Duodenal mucosa (tissue), 2 donors: ENCODE data around the gene GABARAP.

Source experiments
- H3K27ac ChIP-seq: one replicate; pipeline ENCODE4 v1.7.0; 2013; ENCODE audit warnings: low read depth, low read length
- H3K27me3 ChIP-seq, 2 donors: one replicate each; pipeline ENCODE4 v1.7.0; 2013; ENCODE audit warnings: low read length in 2 of 2, control low read depth in 1 of 2; ENCODE audit not compliant: insufficient read depth in 2 of 2, control insufficient read depth in 1 of 2
- H3K36me3 ChIP-seq, 2 donors: one replicate each; pipeline ENCODE4 v1.7.0; 2013; ENCODE audit warnings: low read length in 2 of 2, control low read depth in 1 of 2; ENCODE audit not compliant: insufficient read depth in 2 of 2, control insufficient read depth in 1 of 2
- H3K4me1 ChIP-seq, 2 donors: one replicate each; pipeline ENCODE4 v1.7.0; 2013; ENCODE audit warnings: low read length in 2 of 2, control low read depth in 1 of 2; ENCODE audit not compliant: insufficient read depth in 2 of 2, control insufficient read depth in 1 of 2
- H3K4me3 ChIP-seq, 2 donors: one replicate each; pipeline ENCODE4 v1.7.0; 2013; ENCODE audit warnings: low read length in 2 of 2, low read depth in 1 of 2
- H3K9ac ChIP-seq, 2 donors: one replicate each; pipeline ENCODE4 v1.7.0; 2013; ENCODE audit warnings: low read length in 2 of 2, low read depth in 1 of 2
- H3K9me3 ChIP-seq, 2 donors: one replicate each; pipeline ENCODE4 v1.7.0; 2013; ENCODE audit warnings: low read length in 2 of 2, control low read depth in 1 of 2; ENCODE audit not compliant: control insufficient read depth in 1 of 2

The GABARAP gene

DNA sequence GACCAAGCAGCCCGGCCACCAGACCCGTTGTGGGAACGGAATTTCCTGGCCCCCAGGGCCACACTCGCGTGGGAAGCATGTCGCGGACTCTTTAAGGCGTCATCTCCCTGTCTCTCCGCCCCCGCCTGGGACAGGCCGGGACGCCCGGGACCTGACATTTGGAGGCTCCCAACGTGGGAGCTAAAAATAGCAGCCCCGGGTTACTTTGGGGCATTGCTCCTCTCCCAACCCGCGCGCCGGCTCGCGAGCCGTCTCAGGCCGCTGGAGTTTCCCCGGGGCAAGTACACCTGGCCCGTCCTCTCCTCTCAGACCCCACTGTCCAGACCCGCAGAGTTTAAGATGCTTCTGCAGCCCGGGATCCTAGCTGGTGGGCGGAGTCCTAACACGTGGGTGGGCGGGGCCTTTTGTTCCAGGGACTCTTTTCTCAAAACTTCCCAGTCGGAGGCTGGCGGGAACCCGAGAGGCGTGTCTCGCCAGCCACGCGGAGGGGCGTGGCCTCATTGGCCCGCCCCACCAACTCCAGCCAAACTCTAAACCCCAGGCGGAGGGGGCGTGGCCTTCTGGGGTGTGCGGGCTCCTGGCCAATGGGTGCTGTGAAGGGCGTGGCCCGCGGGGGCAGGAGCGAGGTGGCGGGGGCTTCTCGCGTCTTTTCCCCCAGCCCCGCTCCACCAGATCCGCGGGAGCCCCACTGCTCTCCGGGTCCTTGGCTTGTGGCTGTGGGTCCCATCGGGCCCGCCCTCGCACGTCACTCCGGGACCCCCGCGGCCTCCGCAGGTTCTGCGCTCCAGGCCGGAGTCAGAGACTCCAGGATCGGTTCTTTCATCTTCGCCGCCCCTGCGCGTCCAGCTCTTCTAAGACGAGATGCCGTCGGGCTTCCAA, 39.1 kb upstream of the GABARAP start, which contains the start of gene SLC2A4:
Gene SLC2A4 (plus strand): TSS at position 645 of the 879 bp plus-strand sequence. CDS start 217 bp downstream, at position 862.
- Histone ChIP-seq H3K4me3 (peak within 1 kb of the TSS; percentile 77 to 80), H3K27me3 (peaks cover 0 to 13% of the 10 kb centered on the region in 2 donors), H3K27ac (peak within 1 kb of the TSS; percentile 72), H3K36me3 (no peaks in the 10 kb centered on the region), H3K4me1 (peaks cover 21 to 35% of the 10 kb centered on the region in 2 donors), H3K9me3 (no peaks in the 10 kb centered on the region), H3K9ac (peak within 1 kb of the TSS; percentile 67 to 84)

DNA sequence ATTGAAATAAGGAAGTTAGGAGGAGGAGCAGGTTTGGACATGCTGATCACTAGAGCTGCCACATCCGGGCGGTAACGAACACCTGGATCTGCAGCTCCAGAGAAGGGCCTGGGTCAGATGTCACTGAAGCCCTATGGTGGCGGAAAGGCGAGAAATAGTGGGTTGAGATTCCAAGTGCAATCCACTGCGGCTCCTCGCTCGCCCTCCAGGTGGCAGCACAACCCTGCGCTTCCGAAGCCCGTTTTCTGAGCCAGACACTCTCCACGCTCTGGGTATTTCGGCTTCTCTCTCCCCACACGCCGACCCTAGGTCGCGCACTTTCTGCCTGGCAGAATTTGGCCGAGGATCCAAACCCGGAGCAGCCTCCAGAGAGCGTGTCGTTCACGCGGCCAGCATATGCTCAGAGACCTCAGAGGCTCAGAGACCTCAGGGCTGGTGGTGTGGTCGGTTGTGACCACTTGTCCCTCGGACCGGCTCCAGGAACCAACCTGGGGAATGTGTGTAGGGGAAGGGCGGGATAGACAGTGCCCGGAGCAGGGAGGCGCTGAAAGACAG, 38.3 kb upstream of the GABARAP start:
- no peaks in the 10 kb centered on the region for H3K36me3 ChIP-seq
- peak overlapping the region; percentile 77 to 80 for H3K4me3 ChIP-seq
- H3K9ac ChIP-seq, result peak overlapping the region; percentile 67 to 84
- H3K27ac ChIP-seq, result peak overlapping the region; percentile 72
- H3K9me3 ChIP-seq, result no peaks in the 10 kb centered on the region
- peaks cover 0 to 13% of the 10 kb centered on the region in 2 donors for H3K27me3 ChIP-seq
- H3K4me1 ChIP-seq, result peaks cover 21 to 35% of the 10 kb centered on the region in 2 donors

DNA sequence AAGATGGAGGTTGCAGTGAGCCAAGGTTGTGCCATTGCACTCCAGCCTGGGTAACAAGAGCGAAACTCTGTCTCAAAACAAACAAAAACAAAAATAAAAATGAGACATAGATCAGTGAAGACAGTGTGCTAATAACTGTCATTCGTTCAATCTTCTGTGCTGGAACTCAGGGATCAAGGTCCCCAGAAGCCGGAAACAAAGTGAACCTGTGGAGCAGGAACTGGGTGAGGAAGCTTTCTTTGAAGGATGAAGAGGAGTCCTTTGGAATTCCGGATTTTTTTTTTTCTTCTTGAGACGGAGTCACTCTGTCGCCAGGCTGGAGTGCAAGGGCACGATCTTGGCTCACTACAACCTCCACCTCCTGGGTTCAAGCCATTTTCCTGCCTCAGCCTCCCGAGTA, 37.2 kb upstream of the GABARAP start:
- Histone ChIP-seq H3K4me3 (peak overlapping the region in 1 of 2 donors; percentile 80), H3K27me3 (peaks cover 0 to 13% of the 10 kb centered on the region in 2 donors), H3K9me3 (no peaks in the 10 kb centered on the region), H3K36me3 (no peaks in the 10 kb centered on the region), H3K9ac (no peak overlapping the region), H3K27ac (no peak overlapping the region), H3K4me1 (peaks cover 21 to 35% of the 10 kb centered on the region in 2 donors)

DNA sequence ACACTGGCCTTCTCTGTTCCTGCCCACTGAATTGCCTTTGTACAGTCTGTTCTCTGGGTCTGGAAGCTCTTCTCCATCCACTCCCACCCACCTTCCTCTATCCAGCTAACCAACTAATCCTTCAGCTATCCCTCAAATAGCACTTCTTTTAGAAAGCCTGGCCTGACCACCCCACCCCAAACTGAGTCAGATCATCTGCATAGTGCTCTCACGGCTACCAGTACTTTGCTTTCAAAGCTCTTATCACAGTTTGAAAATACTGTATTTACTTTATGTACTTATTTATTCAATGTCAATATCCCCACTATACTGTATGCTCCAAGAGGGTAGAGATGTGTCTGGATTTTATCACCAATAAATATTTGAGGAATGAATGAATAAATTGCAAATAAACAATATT, 24.5 kb upstream of the GABARAP start:
- Histone ChIP-seq H3K27ac (no peak overlapping the region), H3K36me3 (no peaks in the 10 kb centered on the region), H3K9me3 (no peaks in the 10 kb centered on the region), H3K27me3 (peaks cover 0 to 12% of the 10 kb centered on the region in 2 donors), H3K4me3 (no peak overlapping the region), H3K4me1 (peaks cover 0 to 14% of the 10 kb centered on the region in 2 donors), H3K9ac (no peak overlapping the region)

GRCh38 chr17:7263801-7264078, 21.5 kb upstream of the GABARAP start:
- H3K27ac ChIP-seq, result peak overlapping the region; percentile 91
- H3K4me3 ChIP-seq, result peak overlapping the region; percentile 85 to 94
- peaks cover 0 to 12% of the 10 kb centered on the region in 2 donors for H3K27me3 ChIP-seq
- H3K36me3 ChIP-seq, result peaks cover 10 to 14% of the 10 kb centered on the region in 2 donors
- no peaks in the 10 kb centered on the region for H3K9me3 ChIP-seq
- peaks cover 7 to 25% of the 10 kb centered on the region in 2 donors for H3K4me1 ChIP-seq
- H3K9ac ChIP-seq, result peak overlapping the region; percentile 94 to 98

DNA sequence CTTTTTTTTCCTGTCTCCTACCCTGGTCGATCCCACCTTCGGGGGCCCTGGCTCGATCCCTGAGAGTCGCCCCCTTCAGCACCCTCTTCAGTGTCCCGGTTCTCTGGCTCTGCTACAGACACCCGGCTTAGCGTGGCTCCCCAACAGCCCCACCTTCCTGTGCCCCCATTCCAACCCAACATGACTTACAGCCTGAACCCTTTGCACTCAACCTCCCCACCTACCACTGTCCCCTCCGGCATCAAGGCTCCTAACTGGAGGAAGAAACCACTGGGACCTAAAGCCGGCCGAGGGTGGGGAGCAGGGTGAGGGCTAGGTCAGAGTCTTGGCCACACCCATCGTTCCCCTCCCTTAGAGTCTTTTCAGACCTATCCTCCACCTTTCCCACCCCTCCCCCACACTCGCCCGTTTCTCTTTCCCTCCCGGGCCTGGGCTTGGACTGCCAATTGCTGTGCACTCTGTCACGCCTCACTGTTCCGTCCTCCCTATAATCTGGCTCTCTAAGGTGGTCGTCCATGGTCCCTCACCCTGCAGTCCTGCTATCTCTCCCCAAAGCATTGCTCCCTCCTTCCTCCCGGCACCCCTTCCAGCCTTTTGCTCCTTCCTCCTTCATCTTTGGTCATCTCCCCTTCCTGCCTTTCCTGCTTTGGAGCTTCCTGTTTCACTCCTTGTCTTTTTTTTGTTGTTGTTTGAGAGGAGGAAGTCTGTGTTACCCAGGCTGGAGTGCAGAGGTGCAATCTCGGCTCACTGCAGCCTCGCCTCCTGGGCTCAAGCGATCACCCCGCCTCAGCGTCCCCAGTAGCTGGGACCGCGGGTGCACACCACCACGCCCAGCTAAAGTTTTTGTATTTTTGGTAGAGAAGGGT, 20.9 kb upstream of the GABARAP start:
- peak overlapping the region; percentile 91 for H3K27ac ChIP-seq
- peaks cover 0 to 12% of the 10 kb centered on the region in 2 donors for H3K27me3 ChIP-seq
- peaks cover 10 to 20% of the 10 kb centered on the region in 2 donors for H3K36me3 ChIP-seq
- H3K9ac ChIP-seq, result peak overlapping the region; percentile 94 to 98
- peaks cover 12 to 28% of the 10 kb centered on the region in 2 donors for H3K4me1 ChIP-seq
- no peaks in the 10 kb centered on the region for H3K9me3 ChIP-seq
- H3K4me3 ChIP-seq, result peak overlapping the region; percentile 85 to 94

GRCh38 chr17:7262192-7262934, 20.1 kb upstream of the GABARAP start, which contains the start of gene CLDN7:
Gene CLDN7, minus strand, starts transcription at chr17:7262478. Its CDS starts 435 bp downstream, at chr17:7262043.
- Histone ChIP-seq H3K4me1 (peaks cover 12 to 28% of the 10 kb centered on the region in 2 donors), H3K4me3 (peak within 1 kb of the TSS; percentile 92 to 94), H3K27ac (peak within 1 kb of the TSS; percentile 97), H3K36me3 (peaks cover 10 to 26% of the 10 kb centered on the region in 2 donors), H3K27me3 (peaks cover 0 to 12% of the 10 kb centered on the region in 2 donors), H3K9ac (peak within 1 kb of the TSS; percentile 94 to 98), H3K9me3 (no peaks in the 10 kb centered on the region)

GRCh38 chr17:7261379-7262191, 19.3 kb upstream of the GABARAP start:
- no peaks in the 10 kb centered on the region for H3K9me3 ChIP-seq
- H3K36me3 ChIP-seq, result peaks cover 10 to 32% of the 10 kb centered on the region in 2 donors
- peak overlapping the region; percentile 94 to 98 for H3K9ac ChIP-seq
- H3K27ac ChIP-seq, result peak overlapping the region; percentile 97
- peak overlapping the region; percentile 92 to 94 for H3K4me3 ChIP-seq
- H3K27me3 ChIP-seq, result peaks cover 0 to 12% of the 10 kb centered on the region in 2 donors
- H3K4me1 ChIP-seq, result peaks cover 12 to 29% of the 10 kb centered on the region in 2 donors
